DOHH2 (cell line): ENCODE results near the gene FIZ1.

Source experiments
- H3F3A ChIP-seq: fragments of 200-600 bp; sonication (generic), shearing (Covaris generic); 2 replicates; pipeline ENCODE4 v1.6.0; 2016; ENCODE audit warnings: antibody characterized with exemption, mild to moderate bottlenecking; ENCODE audit not compliant: control insufficient read depth, insufficient read depth
- H3K27ac ChIP-seq: fragments of 200-600 bp; sonication (generic); 2 replicates; pipeline ENCODE4 v1.5.1; 2014; ENCODE audit warnings: low read depth, mild to moderate bottlenecking, low read length, moderate library complexity
- H3K27me3 ChIP-seq: fragments of 200-600 bp; sonication (generic); 2 replicates; pipeline ENCODE4 v1.6.1; 2014; ENCODE audit warnings: mild to moderate bottlenecking, low read length, mixed read lengths; ENCODE audit not compliant: control insufficient read depth
- H3K36me3 ChIP-seq: fragments of 200-600 bp; sonication (generic); 2 replicates; pipeline ENCODE4 v1.6.1; 2014; ENCODE audit warnings: mild to moderate bottlenecking, low read length, moderate library complexity, mixed read lengths; ENCODE audit not compliant: control insufficient read depth
- H3K4me1 ChIP-seq: fragments of 200-600 bp; sonication (generic); 2 replicates; pipeline ENCODE4 v1.6.1; 2014; ENCODE audit warnings: mild to moderate bottlenecking, low read length, mixed read lengths; ENCODE audit not compliant: control insufficient read depth
- H3K4me2 ChIP-seq: fragments of 200-600 bp; sonication (generic); 2 replicates; pipeline ENCODE4 v1.6.0; 2014; ENCODE audit warnings: mild to moderate bottlenecking, low read length, moderate library complexity
- H3K4me3 ChIP-seq: fragments of 200-600 bp; sonication (generic); 2 replicates; pipeline ENCODE4 v1.5.1; 2014; ENCODE audit warnings: mild to moderate bottlenecking, low read length, mixed read lengths
- H3K79me2 ChIP-seq: fragments of 200-600 bp; sonication (generic); 2 replicates; pipeline ENCODE4 v1.6.1; 2014; ENCODE audit warnings: mild to moderate bottlenecking, low read length, mixed read lengths; ENCODE audit not compliant: control insufficient read depth
- H3K9me2 ChIP-seq: fragments of 200-600 bp; sonication (generic); replicated peaks from 2 replicates; pipeline ENCODE4 v1.6.1; 2014; ENCODE audit warnings: mild to moderate bottlenecking, low read length, mixed read lengths; ENCODE audit not compliant: control insufficient read depth
- H3K9me3 ChIP-seq: fragments of 200-600 bp; sonication (generic); 2 replicates; pipeline ENCODE4 v1.6.1; 2014; ENCODE audit warnings: antibody characterized with exemption, low read length, mixed read lengths; ENCODE audit not compliant: control insufficient read depth, insufficient read depth
- H4K20me1 ChIP-seq: fragments of 200-600 bp; sonication (generic); 2 replicates; pipeline ENCODE4 v1.6.0; 2014; ENCODE audit warnings: low read depth, mild to moderate bottlenecking, antibody characterized with exemption, low read length, moderate library complexity; ENCODE audit not compliant: control insufficient read depth, insufficient read depth
- CTCF ChIP-seq: fragments of 200-600 bp; sonication (generic); IDR thresholded peaks from one replicate; pipeline ENCODE4 v1.5.1; 2014; ENCODE audit warnings: antibody characterized with exemption, mild to moderate bottlenecking, low read depth, low read length; ENCODE audit not compliant: poor library complexity, severe bottlenecking
- EZH2phosphoT487 ChIP-seq: fragments of 200-600 bp; sonication (generic); IDR thresholded peaks from 2 replicates; pipeline ENCODE4 v1.6.1; 2017; ENCODE audit warnings: borderline replicate concordance, mild to moderate bottlenecking, antibody characterized with exemption, low read length, moderate library complexity, mixed read lengths

The FIZ1 gene

GRCh38 chr19:55544776-55545439, 54.4 kb downstream of the FIZ1 start:
- TF ChIP-seq CTCF (no peak), EZH2phosphoT487 (no peak)
- Histone ChIP-seq H3F3A (no peaks in the 10 kb centered on the region), H4K20me1 (no peaks in the 10 kb centered on the region), H3K36me3 (no peaks in the 10 kb centered on the region), H3K27ac (no peak overlapping the region), H3K9me3 (no peaks in the 10 kb centered on the region), H3K79me2 (no peaks in the 10 kb centered on the region), H3K4me3 (no peak overlapping the region), H3K27me3 (peaks cover 3% of the 10 kb centered on the region), H3K4me1 (peaks cover 6% of the 10 kb centered on the region), H3K9me2 (no peaks in the 10 kb centered on the region), H3K4me2 (no peak overlapping the region)

- Histone ChIP-seq H4K20me1 (no peaks in the 10 kb centered on the region), H3K79me2 (no peaks in the 10 kb centered on the region), H3F3A (no peaks in the 10 kb centered on the region), H3K27me3 (no peaks in the 10 kb centered on the region), H3K9me2 (no peaks in the 10 kb centered on the region), H3K4me3 (no peak overlapping the region), H3K4me1 (no peaks in the 10 kb centered on the region), H3K4me2 (no peak overlapping the region), H3K27ac (no peak overlapping the region), H3K9me3 (no peaks in the 10 kb centered on the region), H3K36me3 (no peaks in the 10 kb centered on the region)
- TF ChIP-seq CTCF (no peak), EZH2phosphoT487 (no peak)
Measured at GRCh38 chr19:55544014-55544413, 55.3 kb downstream of the FIZ1 start.

- Histone ChIP-seq H3K4me1 (no peaks in the 10 kb centered on the region), H3K27ac (no peak overlapping the region), H3K9me3 (no peaks in the 10 kb centered on the region), H3K4me2 (no peak overlapping the region), H3K79me2 (no peaks in the 10 kb centered on the region), H3K27me3 (no peaks in the 10 kb centered on the region), H3F3A (no peaks in the 10 kb centered on the region), H3K36me3 (no peaks in the 10 kb centered on the region), H4K20me1 (no peaks in the 10 kb centered on the region), H3K9me2 (no peaks in the 10 kb centered on the region), H3K4me3 (no peak overlapping the region)
- no peak for TF ChIP-seq EZH2phosphoT487
Measured at GRCh38 chr19:55543567-55543966, 55.8 kb downstream of the FIZ1 start.

- no peaks in the 10 kb centered on the region for H3K9me2 ChIP-seq
- H3K27ac ChIP-seq, result no peak overlapping the region
- no peaks in the 10 kb centered on the region for H4K20me1 ChIP-seq
- no peaks in the 10 kb centered on the region for H3K4me1 ChIP-seq
- TF ChIP-seq EZH2phosphoT487 (no peak), CTCF (no peak)
- no peaks in the 10 kb centered on the region for H3K36me3 ChIP-seq
- H3K79me2 ChIP-seq, result no peaks in the 10 kb centered on the region
- H3K4me2 ChIP-seq, result no peak overlapping the region
- no peaks in the 10 kb centered on the region for H3F3A ChIP-seq
- H3K4me3 ChIP-seq, result no peak overlapping the region
- H3K9me3 ChIP-seq, result no peaks in the 10 kb centered on the region
- no peaks in the 10 kb centered on the region for H3K27me3 ChIP-seq
Measured at GRCh38 chr19:55542292-55542855, 56.9 kb downstream of the FIZ1 start.
